ENCODE measurements around the gene IL17RE. TPM values are rescaled to one million over a fixed set of nuclear protein-coding genes. Genes with fewer than 3 reads are reported as not detected.

IL17RE gene
- total and polyA plus RNA-seq, 9 of the 15 experiments (the other 6 are each of a cell fraction or from before 2014, with no cell fraction given), result 0.32 to 1.9 (median 0.51) TPM; not detected in 4

DNA sequence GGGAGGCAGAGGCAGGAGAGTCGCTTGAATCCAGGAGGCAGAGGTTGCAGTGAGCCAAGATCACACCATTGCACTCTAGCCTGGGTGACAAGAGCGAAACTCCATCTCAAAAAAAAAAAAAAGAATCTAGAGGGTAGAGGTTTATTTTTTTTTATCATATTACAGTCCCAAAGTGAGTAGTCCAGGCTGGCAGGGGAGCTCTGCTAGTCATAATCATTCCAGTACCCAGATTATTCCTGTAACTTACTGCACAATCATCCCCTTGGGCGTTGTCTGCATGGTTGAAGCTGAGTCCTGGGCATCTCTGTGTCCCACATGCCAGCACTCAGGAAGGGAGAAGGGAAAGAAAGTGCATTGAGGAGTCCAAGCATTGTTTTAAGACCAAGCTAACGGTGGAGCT, 39.5 kb downstream of the IL17RE start (continued):
- TF ChIP-seq KDM5B (IDR thresholded peaks at IDR 0.05; ENCODE audit: insufficient replicate concordance, low read depth, low read length), result no peak
- no peak for TF ChIP-seq HINFP (tag; conservative IDR thresholded peaks at IDR 0.05; ENCODE audit: low read depth)
- TF ChIP-seq TBP (optimal IDR thresholded peaks at IDR 0.05; ENCODE audit: low read depth, low read length), result no peak
- TF ChIP-seq ZNF407 (IDR thresholded peaks at IDR 0.05; ENCODE audit: low read depth), result no peak

Data from K562 (cell line).